GM18858 (cell line): ENCODE data around the gene DNAH3.
"Not testable (repeated sequence)": the region's sequence is repeated elsewhere in the genome, so short reads cannot be mapped to it uniquely, and the experiment has no call there.

Experiments
- ATAC-seq: cut with Tn5 transposase; IDR thresholded peaks from one replicate; pipeline ENCODE4 v1.9.1; 2021; ENCODE audit not compliant: unreplicated experiment

Gene DNAH3

DNA sequence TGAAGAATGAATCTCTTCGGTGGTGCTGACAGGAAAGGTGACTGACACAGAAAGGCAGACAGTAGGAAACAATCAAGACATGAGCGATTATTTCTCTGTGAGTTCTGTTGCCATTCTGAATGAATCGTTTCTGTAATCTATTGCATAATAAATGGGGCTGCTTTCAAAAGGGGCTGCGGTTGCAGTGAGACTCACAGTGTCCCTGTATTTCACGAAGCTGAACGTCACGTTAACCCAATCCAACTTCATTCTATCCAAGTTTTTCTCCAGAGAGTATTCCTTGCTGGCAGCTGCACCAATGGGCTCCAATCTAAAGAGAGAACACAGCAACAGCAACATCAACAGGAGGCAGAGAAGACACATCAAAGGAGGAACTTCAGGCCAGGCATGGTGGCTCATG, 75.4 kb downstream of the DNAH3 start:
- ATAC-seq, result no peak

DNA sequence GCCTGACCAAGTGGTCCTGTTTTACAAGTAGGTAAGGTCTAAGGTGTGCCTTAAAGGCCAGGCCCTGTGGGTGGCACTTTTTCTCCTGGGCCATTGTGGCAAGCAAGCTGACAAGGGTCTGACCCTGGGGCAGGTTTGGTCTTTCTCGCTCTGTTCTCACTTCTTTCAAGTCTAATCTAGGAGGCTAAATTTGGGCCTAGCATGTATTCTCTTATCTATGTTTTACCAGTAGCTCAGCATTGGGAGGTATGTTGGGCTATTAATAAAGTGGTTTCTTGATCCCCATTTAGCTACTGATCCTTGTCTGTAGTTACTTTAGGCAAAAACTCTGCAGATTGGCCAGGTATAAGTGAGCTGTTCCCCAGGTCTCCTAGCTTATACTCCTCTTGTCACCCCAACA, 77.7 kb downstream of the DNAH3 start:
- no peak for ATAC-seq

DNA sequence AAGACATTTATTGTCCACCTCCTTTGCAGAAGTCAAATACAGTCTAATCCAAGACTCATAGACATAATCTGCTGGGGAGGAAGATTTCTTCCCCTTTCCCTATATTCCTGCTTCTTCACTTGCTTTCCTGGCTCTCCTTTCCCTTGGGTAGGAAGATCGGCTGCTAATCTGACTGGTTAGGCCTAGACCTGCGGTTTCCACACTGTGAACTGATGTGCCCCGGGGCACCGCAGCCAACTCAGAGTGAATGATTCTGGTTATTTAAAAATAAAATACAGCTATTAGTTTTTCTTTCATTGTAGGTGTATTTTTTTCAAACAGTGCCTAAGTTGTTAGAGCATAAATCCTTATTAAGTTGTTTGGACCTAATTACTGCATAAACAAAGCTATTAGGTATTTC, 78.9 kb downstream of the DNAH3 start:
- no peak for ATAC-seq

DNA sequence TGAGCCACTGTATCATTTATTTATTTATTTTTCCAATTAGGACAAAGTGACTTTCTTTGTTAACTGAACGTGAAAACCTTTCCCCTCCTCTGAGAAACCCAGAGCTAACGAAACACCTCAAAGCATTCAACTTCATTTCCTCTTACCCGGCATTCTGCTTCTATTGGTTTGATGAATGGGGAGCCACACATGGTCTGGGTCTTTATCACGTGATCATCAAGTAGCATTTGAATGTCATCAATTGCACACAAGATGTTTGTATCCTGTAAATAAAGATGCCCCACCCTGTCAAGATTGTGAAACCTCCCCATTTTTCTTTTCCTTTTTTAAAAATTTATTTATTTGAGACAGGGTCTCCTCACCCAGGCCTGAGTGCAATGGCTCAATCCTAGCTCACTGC, 80.1 kb downstream of the DNAH3 start:
- no peak for ATAC-seq

DNA sequence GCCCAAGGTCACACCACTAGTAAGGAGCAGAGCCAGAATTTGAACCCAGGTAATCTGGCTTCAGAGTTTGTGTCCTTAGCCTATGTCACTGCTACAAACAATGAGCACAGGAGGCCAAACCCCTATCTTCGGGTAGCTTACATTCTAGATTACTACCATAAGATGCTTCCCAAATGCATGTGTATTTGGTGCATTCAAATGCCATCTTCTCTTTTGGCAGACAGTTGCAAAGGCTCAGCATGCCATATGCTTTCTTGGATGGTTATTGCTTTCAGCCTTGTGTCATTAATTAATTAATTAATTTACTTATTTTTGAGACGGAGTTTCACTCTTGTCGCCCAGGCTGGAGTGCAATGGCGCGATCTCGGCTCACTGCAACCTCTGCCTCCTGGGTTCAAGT, 80.7 kb downstream of the DNAH3 start:
- no peak for ATAC-seq

DNA sequence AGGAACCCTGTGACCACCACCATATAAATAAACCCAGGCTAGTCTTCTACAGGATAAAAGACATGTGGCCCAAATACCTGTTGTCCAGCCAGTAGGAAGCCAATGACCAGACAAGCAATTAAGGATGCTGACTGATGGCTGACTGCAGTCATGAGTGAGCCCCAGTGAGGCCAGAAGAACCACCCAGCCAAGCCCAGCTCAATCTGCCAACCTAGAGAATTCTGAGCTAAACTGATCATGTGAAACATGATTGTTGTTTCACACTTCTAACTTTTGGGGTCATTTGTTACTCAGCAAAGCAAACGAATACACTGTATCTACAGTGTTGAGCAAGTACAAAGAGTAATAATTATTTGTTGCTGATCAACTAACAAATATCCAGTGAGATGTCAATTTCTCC, 86.4 kb downstream of the DNAH3 start:
- no peak for ATAC-seq

DNA sequence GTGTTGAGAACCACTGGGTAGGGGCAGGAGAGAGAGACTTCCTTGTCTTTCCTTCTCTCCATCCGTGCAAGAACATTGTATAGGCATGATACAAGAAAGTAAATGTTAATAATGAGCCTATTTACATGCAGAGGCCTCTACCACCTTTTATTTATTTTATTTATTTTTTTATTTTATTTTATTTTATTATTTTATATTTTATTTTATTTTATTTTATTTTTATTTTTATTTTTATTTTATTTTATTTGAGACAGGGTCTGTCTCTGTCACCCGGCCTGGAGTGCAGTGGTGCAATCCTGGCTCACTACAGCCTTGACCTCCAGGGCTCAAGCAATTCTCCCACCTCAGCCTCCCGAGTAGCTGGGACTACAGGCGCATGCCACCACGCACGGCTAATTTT, 87.3 kb downstream of the DNAH3 start:
- ATAC-seq, result not testable (repeated sequence)

DNA sequence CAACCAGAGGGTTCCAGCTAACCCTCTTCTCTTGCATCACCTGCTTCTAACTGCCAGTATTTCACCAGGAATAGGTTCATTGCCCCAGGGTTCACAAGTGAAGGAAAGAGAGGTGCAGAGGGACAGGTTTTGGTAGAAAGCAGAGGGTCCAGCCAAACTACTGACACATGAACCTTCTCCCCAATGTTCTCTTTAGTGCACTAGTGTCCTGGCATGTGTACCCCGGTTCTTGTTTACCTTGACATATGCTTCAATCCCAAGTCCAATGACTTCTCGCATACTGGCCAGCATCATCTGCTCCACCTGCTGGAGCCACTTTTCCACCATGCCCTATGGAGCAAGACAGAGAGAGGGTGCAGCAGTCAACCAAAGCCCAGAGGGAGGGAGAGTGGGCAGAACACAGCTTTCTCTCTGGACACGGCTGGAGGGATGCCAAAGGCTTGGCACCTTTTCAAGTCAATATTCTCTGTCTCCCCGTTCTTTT, 90.6 kb downstream of the DNAH3 start:
- ATAC-seq, result no peak

DNA sequence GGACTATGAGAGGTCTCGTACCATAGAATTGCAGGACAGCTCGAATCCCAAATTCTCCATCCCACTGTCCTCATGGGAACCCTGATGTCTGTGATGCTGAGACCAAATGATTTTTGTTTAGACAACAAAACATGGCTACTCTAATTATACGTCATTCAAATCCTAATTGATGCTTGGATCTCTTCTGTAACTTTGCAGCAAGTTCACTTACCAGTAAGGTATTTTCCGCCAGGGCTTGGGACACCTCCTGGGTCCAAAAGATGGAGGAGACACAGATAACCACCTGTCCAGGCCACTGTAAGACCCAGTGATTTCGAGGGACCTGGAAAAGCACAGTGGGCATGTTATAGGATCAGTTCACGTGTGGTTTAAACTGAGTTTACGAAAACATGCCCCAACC, 92.8 kb downstream of the DNAH3 start:
- ATAC-seq, result no peak

DNA sequence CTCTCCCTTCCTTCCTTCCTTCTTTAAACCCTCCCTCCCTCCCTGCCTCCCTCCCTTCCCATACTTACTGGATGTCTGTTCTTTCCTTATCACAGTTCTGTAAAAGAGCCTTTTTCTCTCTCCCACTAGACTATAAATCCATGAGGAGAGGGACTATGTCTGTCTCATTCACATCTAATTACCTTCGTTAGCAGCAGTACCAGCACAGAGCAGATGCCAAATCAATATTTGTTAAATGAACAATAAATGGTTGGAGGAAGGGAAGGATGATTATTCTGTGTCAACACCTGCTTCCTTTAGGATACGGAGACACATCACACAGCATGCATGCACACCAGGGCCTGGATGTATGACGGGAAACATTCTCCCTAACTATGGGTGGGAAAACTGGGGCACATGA, 94.2 kb downstream of the DNAH3 start:
- ATAC-seq, result no peak

DNA sequence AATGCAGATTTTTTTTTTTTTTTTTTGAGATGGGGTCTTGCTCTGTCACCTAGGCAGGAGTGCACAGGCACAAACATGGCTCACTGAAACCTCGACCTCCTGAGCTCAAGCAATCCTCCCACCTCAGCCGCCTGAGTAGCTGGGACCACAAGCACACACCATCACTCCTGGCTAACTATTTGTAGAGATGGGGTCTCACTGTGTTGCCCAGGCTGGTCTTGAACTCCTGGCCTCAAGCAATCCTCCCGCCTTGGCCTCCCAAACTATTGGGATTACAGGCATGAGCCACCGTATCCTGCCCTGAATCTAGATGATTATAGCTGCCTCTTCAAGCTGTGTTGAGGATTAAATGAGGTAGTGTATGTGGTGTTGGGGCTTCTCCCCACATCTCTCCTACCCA, 94.9 kb downstream of the DNAH3 start:
- not testable (repeated sequence) for ATAC-seq

DNA sequence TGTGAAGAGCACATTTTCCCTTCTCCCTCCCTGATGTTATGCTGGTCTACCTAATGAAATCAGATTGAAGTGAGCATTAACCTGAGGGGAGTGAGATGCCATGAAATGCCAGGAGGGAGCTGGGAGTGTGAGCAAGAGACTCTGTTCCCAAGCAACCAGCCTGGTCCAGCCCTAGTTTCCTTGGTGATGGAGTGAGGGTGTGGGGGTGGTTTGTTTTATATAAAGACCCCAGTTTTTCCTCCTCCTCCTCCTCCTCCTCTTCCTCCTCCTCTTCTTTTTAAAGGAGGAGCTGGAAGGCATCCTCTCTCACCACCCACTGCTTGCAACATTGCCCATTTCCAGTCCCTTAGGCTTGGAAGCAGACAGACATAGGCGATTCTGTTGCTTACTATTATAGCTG, 97.1 kb downstream of the DNAH3 start:
- no peak for ATAC-seq

DNA sequence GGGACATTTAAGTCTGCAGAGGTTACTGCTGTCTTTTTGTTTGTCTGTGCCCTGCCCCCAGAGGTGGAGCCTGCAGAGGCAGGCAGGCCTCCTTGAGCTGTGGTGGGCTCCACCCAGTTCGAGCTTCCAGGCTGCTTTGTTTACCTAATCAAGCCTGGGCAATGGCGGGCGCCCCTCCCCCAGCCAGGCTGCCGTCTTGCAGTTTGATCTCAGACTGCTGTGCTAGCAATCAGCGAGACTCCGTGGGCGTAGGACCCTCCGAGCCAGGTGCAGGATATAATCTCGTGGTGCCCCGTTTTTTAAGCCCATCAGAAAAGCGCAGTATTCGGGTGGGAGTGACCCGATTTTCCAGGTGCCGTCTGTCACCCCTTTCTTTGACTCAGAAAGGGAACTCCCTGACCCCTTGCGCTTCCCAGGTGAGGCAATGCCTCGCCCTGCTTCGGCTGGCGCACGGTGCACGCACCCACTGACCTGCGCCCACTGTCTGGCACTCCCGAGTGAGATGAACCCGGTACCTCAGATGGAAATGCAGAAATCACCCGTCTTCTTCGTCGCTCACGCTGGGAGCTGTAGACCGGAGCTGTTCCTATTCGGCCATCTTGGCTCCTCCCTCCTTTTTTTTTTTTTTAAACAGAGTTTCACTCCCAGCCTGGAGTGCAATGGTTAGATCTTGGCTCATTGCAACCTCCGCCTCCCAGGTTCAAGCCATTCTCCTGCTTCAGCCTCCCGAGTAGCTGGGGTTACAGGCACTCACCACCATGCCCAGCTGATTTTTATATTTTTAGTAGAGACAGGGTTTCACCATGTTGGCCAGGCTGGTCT, 102.3 kb downstream of the DNAH3 start:
- ATAC-seq, result not testable (repeated sequence)

DNA sequence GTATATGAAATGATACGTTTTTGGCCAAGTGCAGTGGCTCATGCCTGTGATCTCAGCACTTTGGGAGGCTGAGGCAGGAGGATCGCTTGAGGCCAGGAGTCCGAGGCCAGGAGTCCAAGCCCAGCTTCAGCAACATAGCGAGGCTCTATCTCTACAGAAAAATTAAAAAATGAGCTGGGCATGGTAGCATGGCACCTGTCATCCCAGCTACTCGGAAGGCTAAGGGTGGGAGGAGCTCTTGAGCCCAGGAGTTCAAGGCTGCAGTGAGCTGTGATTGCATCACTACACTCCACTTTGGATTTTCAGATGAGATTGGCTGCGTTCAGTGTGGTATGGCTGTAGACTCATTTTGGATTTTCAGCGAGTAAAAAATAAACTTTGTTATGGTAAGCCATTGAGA, 112.4 kb downstream of the DNAH3 start:
- ATAC-seq, result no peak

DNA sequence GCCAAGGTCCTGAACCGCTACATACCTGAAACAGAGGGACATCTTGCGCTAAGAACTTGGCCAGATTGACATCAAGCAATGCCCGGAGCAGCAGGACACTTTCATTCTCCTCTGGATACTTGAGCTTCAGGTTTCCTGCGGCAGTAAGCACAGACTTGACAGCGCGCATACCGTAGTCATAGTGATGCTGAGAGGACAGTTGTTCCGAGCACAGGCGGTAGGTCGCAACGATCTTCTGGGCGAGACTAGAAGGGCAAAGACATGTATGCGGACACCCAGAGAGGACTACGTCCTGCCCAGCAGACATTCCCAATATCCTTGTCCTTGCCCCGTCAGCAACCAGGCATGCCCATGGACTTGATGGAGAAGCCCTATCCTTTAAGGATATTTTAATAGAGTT, 112.9 kb downstream of the DNAH3 start:
- ATAC-seq, result no peak

DNA sequence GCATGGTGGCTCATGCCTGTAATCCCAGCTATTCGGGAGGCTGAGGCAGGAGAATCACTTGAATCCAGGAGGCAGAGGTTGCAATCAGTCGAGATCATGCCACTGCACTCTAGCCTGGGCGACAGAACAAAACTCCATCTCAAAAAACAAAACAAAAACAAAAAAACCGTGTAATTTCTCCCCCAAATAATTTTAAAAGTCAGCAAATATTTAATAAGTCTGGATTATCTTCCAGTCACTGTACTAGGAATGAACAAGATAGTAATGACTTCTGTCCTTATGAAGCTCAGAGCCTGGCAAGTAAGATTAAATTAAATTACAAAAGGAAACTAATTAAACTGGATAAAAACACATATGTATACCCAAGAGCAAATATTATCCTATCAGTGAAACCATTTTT, 113.5 kb downstream of the DNAH3 start:
- ATAC-seq, result no peak

DNA sequence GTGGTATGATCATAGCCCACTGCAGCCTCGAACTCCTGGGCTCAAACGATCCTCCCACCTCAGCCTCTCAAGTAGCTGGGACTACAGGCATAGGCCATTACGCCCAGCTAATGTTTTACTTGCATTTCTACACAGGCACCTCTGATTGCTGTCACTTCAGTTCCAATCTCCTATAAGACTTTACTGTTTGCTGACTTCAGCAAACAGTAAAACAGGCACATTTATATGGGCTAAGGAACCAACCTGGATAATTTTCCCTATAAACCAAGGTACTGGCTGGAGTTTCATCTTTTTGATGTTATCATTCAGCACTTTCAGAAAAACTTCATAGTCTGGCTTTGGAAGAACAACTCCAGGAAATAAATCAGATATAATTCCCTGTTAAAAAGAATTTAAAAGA, 114.2 kb downstream of the DNAH3 start:
- ATAC-seq, result no peak

DNA sequence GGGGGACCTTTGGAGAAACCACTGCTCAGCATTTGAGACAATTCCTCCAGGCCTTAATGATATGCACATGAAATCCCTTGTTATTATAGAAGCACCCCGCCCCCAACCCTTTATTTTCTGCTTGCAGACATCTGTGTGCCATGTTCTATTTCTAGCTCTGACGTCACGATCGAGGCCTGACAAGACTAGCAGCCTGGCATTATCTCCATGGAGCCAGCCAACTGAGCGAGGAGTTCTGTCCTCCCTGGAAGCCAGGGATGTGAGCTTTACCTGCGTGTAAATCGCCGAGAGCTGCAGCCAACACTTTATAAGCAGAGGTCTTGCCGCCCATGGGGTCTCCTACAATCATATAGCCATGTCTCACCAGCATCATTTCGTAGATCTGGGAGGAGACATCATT, 116.9 kb downstream of the DNAH3 start:
- no peak for ATAC-seq

DNA sequence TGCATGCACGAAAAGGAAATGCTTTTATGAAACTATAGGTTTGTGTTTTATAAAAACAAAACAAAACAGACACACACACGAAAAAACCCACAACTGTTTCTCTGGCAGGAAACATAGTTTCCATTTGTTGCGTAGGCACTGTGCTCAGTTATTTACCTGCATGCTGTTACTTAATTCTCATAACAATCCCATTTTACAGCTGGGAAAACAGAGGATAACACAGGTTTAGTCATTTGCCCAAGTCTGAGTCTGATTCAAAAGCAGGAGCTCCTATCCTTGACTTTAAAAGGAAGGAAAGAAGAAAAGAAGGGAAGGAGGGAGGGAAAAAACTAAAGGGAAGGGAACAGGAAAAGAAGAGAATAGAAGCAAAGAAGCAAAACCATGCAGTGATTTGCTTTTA, 117.4 kb downstream of the DNAH3 start:
- ATAC-seq, result no peak

DNA sequence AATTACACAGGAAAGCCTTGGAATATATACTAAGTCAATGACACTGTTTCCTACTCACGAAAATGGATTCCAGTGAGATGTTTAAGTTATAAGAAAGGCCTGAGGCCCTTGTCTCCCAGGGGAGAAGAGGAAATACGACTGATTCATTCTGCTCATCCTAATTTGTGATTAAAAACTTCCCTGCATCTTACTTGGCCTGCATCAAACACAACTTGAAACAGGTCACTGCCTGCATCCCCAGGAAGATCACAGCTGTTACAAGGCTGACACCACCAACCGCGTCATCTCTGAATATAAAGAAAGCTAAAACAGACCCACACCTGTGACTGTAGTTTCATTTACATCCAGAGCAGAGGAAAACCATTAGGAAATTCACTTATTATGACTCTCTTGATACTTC, 121.9 kb downstream of the DNAH3 start:
- ATAC-seq, result no peak

DNA sequence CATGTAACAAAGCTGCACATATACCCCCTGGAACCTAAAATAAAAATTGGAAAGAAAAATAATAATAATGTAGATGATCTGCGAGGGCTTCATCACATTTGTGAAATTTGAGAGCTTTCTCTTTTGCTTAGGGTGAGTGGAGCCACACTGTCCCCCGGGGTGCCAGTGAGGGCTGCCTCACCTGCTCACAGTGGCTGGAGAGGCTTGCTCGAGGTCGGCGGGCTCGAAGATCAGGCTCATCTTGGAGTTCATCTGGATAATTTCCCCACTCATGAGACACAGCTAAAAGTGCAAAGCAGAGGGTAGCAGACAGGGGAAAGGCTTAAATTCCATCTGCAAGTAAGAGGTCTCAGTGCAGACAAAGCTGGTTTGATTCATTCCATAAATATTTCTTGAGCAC, 123.8 kb downstream of the DNAH3 start:
- ATAC-seq, result no peak

DNA sequence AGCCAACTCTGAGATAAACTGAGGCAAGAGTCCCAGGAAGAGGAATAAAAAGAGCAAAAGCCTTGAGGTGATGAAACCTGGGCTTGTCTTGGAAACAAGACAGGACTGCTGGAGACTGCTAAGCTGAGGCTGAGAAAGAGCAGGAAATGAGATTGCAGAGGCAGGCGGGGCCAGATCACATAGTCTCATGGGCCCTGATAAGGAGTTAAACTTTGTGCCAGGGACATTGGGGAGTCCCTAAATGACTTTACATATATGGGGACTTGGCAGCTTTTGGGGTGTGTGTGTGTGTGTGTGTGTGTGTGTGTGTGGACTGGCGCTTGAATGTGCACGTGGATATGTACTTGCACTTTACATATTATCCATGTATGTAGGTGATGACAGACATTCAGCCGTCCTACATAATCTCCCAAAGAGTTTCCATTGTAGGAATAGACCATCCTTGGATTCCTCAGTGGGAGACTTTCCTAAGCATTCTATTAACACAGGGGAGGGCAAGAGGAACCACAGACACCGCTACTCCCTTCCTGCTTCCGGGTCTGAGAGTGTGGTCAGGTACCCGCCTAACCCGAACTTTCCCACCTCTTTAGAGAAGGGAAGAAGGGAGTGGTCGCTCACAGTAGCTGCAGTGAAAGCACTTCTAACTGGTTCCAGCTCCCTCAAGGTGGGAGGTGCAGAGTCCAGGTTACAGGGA, 127.0 kb downstream of the DNAH3 start:
- ATAC-seq, result no peak

DNA sequence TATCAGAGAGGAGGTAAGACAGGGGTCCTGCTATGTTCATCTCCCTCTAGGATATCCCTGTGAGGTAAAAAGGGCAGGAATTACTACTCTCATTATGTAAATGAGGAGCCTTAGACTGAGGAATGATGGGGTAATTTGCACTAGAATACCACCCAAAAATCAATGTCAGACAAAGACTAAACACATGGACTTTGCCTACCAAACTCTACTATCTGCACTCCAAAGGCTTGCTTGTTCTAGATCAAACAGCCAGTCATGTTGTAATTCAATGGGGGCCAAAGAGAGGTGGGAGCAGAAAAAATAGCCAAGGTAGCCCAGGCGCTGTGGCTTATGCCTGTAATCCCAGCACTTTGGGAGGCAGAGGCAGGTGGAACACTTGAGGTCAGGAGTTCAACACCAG, 129.3 kb downstream of the DNAH3 start:
- no peak for ATAC-seq
